PC-3 (cell line): ENCODE measurements around the gene ANKRD40. TPM values are rescaled to one million over a fixed set of nuclear protein-coding genes. Genes with fewer than 3 reads are reported as not detected.
A peak's percentile ranks its signal among the peaks of the same experiment; 100 is the strongest.

Source experiments
- ATAC-seq: fragments of 200-7000 bp; cut with Tn5 transposase; 2 replicates; pipeline ENCODE4 v1.9.1; 2020; ENCODE audit warnings: mild to moderate bottlenecking, moderate library complexity
- BruUV-seq: library from RNA; stranded (reverse); fragments of 400-500 nt; replicated peaks from 2 replicates; lab custom pipeline; 2021; lab: Mats Ljungman, UMichigan
- CTCF ChIA-PET: fragments of 300-600 bp; sonication (Branson Sonifier 250); formaldehyde crosslinking; loops from one replicate; lab custom pipeline; 2022; ENCODE audit warnings: antibody characterized with exemption; lab: Charles Lee
- POLR2A ChIA-PET: fragments of 300-600 bp; sonication (Branson Sonifier 250); formaldehyde crosslinking; loops from one replicate; lab custom pipeline; 2022; ENCODE audit warnings: antibody characterized with exemption; ENCODE audit not compliant: unreplicated experiment; lab: Charles Lee
- DNase-seq: peaks from one replicate; pipeline ENCODE4 v3.0.0-alpha.2; 2015
- H2AFZ ChIP-seq: fragments of 300-600 bp; sonication (generic); 2 replicates; pipeline ENCODE4 v1.6.0; 2016; ENCODE audit warnings: antibody characterized with exemption, low read length
- H3F3A ChIP-seq: fragments of 300-600 bp; sonication (generic); one replicate; pipeline ENCODE4 v1.6.0; 2017; ENCODE audit warnings: antibody characterized with exemption, low read length, control low read depth, mild to moderate bottlenecking; ENCODE audit not compliant: unreplicated experiment
- H3K27ac ChIP-seq: fragments of 300-600 bp; sonication (generic); 2 replicates; pipeline ENCODE4 v1.5.1; 2016; ENCODE audit warnings: mild to moderate bottlenecking, low read length
- H3K27me3 ChIP-seq: fragments of 300-600 bp; sonication (generic); 2 replicates; pipeline ENCODE4 v1.6.1; 2016; ENCODE audit warnings: low read length, mixed read lengths
- H3K36me3 ChIP-seq: fragments of 300-600 bp; sonication (generic); 2 replicates; pipeline ENCODE4 v1.6.1; 2016; ENCODE audit warnings: low read depth, mixed run types, low read length, mixed read lengths
- H3K4me1 ChIP-seq: fragments of 300-600 bp; sonication (generic); 2 replicates; pipeline ENCODE4 v1.5.1; 2016; ENCODE audit warnings: low read length; ENCODE audit not compliant: insufficient read depth
- H3K4me2 ChIP-seq: fragments of 300-600 bp; sonication (generic); 2 replicates; pipeline ENCODE4 v1.6.0; 2016; ENCODE audit warnings: low read length
- H3K4me3 ChIP-seq: fragments of 300-600 bp; sonication (generic); 2 replicates; pipeline ENCODE4 v1.5.1; 2016; ENCODE audit warnings: mild to moderate bottlenecking, low read length, mixed read lengths
- H3K79me2 ChIP-seq: fragments of 300-600 bp; sonication (generic); 2 replicates; pipeline ENCODE4 v1.6.1; 2017; ENCODE audit warnings: low read length, mixed read lengths
- H3K9ac ChIP-seq: fragments of 300-600 bp; sonication (generic); 2 replicates; pipeline ENCODE4 v1.6.0; 2016; ENCODE audit warnings: mild to moderate bottlenecking, low read length
- H3K9me2 ChIP-seq: fragments of 300-600 bp; sonication (generic); replicated peaks from 2 replicates; pipeline ENCODE4 v1.6.1; 2016; ENCODE audit warnings: mixed run types, low read length, mixed read lengths
- H3K9me3 ChIP-seq: fragments of 300-600 bp; sonication (generic); 2 replicates; pipeline ENCODE4 v1.6.1; 2016; ENCODE audit warnings: low read length, mixed read lengths
- H4K20me1 ChIP-seq: fragments of 300-600 bp; sonication (generic); 2 replicates; pipeline ENCODE4 v1.6.1; 2016; ENCODE audit warnings: low read length, mixed read lengths
- EZH2 ChIP-seq: fragments of 300-600 bp; sonication (generic); IDR thresholded peaks from one replicate; pipeline ENCODE4 v1.6.1; 2017; ENCODE audit warnings: antibody characterized with exemption, mild to moderate bottlenecking, low read length; ENCODE audit not compliant: unreplicated experiment
- EZH2phosphoT487 ChIP-seq: fragments of 300-600 bp; sonication (generic); IDR thresholded peaks from 2 replicates; pipeline ENCODE4 v1.6.1; 2018; ENCODE audit warnings: mild to moderate bottlenecking, antibody characterized with exemption, low read length, borderline replicate concordance
- intact Hi-C: fragments of 100-400 bp; cut with micrococcal nuclease; formaldehyde crosslinking; loops from 2 replicates; pipeline ENCODE4 v1.9.0; 2023
- total RNA-seq: library from RNA; depleted of rRNA; stranded (reverse); fragments of >200 nt; gene quantifications from 2 replicates; pipeline ENCODE4 v1.2.3, GENCODE V29; 2014
- TF ChIP-seq, protein P1 (sequence below): fragments of 300-600 bp; sonication (generic); conservative IDR thresholded peaks from 2 replicates; pipeline ENCODE4 v1.5.1; 2017; ENCODE audit warnings: antibody characterized with exemption, low read depth, mild to moderate bottlenecking, low read length

The ANKRD40 gene
- total RNA-seq, 1 experiment from 2014 or later, result 44.2 TPM

GRCh38 chr17:50657627-50658026 lies 50.1 kb downstream of the ANKRD40 start:
- intact Hi-C loops, result no loop called here
- ChIA-PET CTCF (no interaction called here), POLR2A (no interaction called here)
- H3F3A ChIP-seq, result no peaks in the 10 kb centered on the region
- H3K9me3 ChIP-seq, result no peaks in the 10 kb centered on the region
- no peaks in the 10 kb centered on the region for H4K20me1 ChIP-seq
- peaks cover 2% of the 10 kb centered on the region; the same call in 1 of the 2 replicates for H3K36me3 ChIP-seq
- H2AFZ ChIP-seq, result no peak overlapping the region
- H3K9ac ChIP-seq, result no peak overlapping the region
- ATAC-seq (no peak), DNase-seq (no peak)
- H3K4me1 ChIP-seq, result peaks cover 31% of the 10 kb centered on the region
- H3K27me3 ChIP-seq, result no peaks in the 10 kb centered on the region
- no peak overlapping the region for H3K4me3 ChIP-seq
- no peak overlapping the region for H3K4me2 ChIP-seq
- H3K9me2 ChIP-seq, result no peaks in the 10 kb centered on the region
- no peak for TF ChIP-seq EZH2
- TF ChIP-seq, protein P1, sequence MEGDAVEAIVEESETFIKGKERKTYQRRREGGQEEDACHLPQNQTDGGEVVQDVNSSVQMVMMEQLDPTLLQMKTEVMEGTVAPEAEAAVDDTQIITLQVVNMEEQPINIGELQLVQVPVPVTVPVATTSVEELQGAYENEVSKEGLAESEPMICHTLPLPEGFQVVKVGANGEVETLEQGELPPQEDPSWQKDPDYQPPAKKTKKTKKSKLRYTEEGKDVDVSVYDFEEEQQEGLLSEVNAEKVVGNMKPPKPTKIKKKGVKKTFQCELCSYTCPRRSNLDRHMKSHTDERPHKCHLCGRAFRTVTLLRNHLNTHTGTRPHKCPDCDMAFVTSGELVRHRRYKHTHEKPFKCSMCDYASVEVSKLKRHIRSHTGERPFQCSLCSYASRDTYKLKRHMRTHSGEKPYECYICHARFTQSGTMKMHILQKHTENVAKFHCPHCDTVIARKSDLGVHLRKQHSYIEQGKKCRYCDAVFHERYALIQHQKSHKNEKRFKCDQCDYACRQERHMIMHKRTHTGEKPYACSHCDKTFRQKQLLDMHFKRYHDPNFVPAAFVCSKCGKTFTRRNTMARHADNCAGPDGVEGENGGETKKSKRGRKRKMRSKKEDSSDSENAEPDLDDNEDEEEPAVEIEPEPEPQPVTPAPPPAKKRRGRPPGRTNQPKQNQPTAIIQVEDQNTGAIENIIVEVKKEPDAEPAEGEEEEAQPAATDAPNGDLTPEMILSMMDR, result no peak
- TF ChIP-seq EZH2phosphoT487, result no peak
- no TSS peak for BruUV-seq
- H3K27ac ChIP-seq, result no peak overlapping the region
- no peaks in the 10 kb centered on the region for H3K79me2 ChIP-seq

GRCh38 chr17:50657054-50657453 lies 50.7 kb downstream of the ANKRD40 start:
- no peaks in the 10 kb centered on the region for H3K79me2 ChIP-seq
- H3K9me3 ChIP-seq, result no peaks in the 10 kb centered on the region
- no peak for TF ChIP-seq EZH2phosphoT487
- TF ChIP-seq EZH2, result no peak
- TF ChIP-seq, protein P1, result no peak
- H2AFZ ChIP-seq, result no peak overlapping the region
- H3K27me3 ChIP-seq, result no peaks in the 10 kb centered on the region
- no peak overlapping the region for H3K4me2 ChIP-seq
- H3K4me1 ChIP-seq, result peaks cover 25% of the 10 kb centered on the region
- H3K4me3 ChIP-seq, result no peak overlapping the region
- no peaks in the 10 kb centered on the region for H4K20me1 ChIP-seq
- ChIA-PET CTCF (no interaction called here), POLR2A (no interaction called here)
- intact Hi-C loops, result no loop called here
- peaks cover 4% of the 10 kb centered on the region; the same call in 1 of the 2 replicates for H3K36me3 ChIP-seq
- no peak overlapping the region for H3K9ac ChIP-seq
- ATAC-seq (no peak), DNase-seq (no peak)
- TSS peak; percentile 3 for BruUV-seq
- H3F3A ChIP-seq, result no peaks in the 10 kb centered on the region
- H3K27ac ChIP-seq, result no peak overlapping the region
- no peaks in the 10 kb centered on the region for H3K9me2 ChIP-seq

DNA sequence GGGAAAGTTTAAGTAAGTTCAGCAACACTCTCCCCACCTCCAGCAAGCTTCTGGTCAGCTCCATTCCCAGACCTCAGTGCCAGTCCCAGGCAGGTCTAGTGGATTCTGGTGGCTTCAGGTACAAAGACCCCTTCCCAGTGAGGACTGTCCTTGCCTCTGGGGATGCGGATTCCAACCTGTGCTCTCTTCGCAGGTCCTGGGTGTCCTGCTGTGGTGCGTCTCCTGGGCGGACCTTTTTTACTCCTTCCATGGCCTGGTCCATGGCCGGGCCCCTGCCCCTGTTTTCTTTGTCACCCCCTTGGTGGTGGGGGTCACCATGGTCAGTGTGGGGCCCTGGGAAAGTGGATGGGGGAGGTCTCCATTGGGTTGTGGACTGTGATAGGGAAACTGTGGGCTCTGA lies 51.2 kb downstream of the ANKRD40 start:
- Histone ChIP-seq H3K4me1 (peaks cover 21% of the 10 kb centered on the region), H3K4me2 (no peak overlapping the region), H3F3A (no peaks in the 10 kb centered on the region), H3K9me2 (no peaks in the 10 kb centered on the region), H4K20me1 (no peaks in the 10 kb centered on the region), H3K4me3 (no peak overlapping the region), H3K27me3 (no peaks in the 10 kb centered on the region), H3K36me3 (peaks cover 4% of the 10 kb centered on the region; the same call in 1 of the 2 replicates), H3K9ac (no peak overlapping the region), H3K79me2 (no peaks in the 10 kb centered on the region), H3K27ac (no peak overlapping the region), H2AFZ (no peak overlapping the region), H3K9me3 (no peaks in the 10 kb centered on the region)
- ChIA-PET POLR2A (no interaction called here), CTCF (no interaction called here)
- TF ChIP-seq, protein P1, result no peak
- TF ChIP-seq EZH2phosphoT487 (no peak), EZH2 (no peak)
- ATAC-seq (no peak), DNase-seq (no peak)
- no TSS peak for BruUV-seq
- intact Hi-C loops, result no loop called here
